HG03558 (cell line): Measurements from ENCODE around the gene POGZ.
"Not testable (repeated sequence)": the region's sequence is repeated elsewhere in the genome, so short reads cannot be mapped to it uniquely, and the experiment has no call there.

ENCODE experiments used
- ATAC-seq: cut with Tn5 transposase; IDR thresholded peaks from one replicate; pipeline ENCODE4 v1.9.1; 2021; ENCODE audit warnings: moderate number of reproducible peaks; ENCODE audit not compliant: unreplicated experiment; ENCODE audit errors: extremely low read depth

Gene POGZ

DNA sequence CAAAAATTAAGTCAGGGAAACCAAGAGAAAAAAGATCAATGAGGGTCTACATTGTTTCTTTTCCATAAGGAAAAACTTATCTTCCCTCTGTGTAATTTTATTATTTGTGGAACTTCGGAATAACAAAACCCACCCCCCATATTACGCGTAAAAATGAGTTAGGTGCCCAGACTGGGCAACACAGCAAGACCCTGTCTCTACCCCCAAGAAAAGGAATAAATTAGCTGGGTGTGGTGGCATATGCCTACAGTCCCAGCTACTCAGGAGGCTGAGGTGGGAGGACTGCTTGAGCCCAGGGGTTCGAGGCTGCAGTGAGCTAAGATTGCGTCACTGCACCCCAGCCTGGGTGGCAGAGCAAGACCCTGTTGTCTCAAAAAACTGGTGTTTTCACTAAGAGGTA is 39.5 kb downstream of the POGZ start:
- no peak for ATAC-seq

DNA sequence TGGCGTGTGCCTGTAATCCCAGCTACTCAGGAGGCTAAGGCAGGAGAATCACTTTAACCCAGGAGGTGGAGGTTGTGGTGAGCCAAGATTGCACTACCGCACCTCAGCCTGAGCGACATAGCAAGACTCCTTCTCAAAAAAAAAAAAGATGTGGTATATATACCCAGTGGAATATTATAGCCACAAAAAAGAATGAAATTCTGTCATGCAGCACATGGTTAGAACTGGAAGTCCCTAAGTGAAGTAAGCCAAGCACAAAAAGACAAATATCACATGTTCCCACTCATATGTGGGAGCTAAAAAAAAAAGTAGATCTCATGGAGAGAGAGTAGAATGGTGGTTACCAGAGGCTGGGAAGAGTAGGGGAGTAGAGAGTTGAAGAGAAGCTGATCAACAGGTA is 41.2 kb downstream of the POGZ start:
- no peak for ATAC-seq

DNA sequence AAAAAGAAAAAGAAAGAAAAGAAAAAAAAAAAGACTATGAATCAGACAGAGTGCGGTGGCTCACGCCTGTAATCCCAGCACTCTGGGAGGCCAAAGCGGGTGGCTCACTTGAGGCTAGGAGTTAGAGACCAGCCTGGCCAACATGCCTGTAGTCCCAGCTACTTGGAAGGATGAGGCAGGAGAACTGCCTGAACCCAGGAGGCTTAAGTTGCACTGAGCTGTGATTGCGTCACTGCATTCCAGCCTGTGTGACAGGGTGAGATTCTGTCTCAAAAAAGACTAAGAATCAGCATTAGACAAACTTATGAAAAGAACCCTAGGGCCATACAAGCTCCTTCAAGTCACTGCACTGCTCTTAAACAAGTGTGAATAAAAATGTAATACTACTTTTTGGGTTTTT is 43.1 kb downstream of the POGZ start:
- no peak for ATAC-seq

DNA sequence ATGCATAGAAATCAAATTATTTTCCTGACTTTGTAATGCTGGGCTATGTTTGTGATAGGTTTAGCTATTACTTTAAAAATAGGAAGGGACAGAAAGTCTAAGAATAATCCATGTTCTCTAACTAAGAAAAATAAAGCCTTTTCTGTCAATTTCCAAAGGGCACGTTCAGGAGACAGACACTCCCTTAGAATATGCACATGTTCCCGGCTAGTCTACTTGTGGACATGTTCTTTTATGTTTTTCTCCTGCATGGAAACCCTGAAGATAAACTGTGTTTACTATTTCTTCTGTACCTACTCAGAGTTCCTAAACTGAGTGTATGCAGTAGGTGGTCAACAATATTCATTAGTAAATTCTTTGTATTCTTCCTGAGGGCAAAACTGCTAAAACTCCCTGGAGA is 47.4 kb downstream of the POGZ start:
- ATAC-seq, result no peak

DNA sequence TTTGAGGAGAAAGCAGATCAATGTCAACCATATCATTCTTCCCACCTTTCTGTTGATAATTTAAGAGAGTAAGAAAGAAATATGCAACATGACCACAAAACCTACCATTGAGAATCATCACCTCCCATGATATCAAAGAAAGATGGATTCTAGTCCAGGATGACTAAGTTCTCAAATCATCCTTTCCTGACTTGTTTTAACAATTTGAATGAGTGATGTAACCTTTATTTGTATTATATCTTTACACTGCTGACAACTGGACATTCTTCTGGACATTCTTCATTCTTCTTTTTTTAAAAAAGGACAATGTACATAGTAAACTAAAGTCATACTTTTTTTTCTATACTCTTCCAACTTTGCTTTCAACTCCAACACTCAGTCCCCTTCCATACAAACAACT is 50.4 kb downstream of the POGZ start:
- ATAC-seq, result no peak

DNA sequence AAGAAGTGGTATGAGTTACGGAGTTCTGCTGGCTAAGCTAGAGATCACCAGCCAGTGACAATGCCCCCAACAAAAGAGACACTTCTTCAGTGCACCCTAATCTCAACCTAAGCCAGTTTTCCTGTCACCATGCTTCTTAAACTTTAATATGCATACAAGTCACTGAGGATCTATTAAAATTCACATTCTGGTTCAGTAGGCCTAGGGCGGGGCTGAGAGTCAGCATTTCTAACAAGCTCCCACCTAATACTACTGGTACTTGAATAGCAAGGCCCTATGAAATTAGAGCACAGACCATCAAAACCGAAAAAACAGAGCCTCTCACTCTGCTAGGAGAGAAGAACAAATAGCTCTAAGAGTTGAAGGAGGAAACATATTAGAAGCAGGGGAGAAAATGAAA is 52.0 kb downstream of the POGZ start:
- ATAC-seq, result no peak

DNA sequence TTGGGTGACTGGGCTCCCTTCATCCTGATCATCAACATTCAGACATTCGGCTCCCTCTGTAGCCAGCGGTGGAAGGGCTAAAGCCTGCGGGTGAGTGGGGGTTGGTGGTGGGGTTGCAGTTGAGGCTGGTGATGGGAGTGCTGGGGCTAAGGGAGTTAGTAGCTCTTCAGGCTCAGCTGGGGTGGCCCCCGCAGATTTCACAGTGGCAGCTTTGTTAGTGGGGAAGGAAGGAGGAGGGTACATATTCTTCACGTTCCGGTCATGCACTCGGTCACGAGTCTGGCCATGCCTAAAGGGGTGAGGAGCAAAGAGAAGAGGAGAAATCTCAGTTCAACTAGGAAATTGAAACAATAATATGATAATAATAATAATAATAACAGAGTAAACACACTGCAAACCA is 53.1 kb downstream of the POGZ start:
- ATAC-seq, result no peak

DNA sequence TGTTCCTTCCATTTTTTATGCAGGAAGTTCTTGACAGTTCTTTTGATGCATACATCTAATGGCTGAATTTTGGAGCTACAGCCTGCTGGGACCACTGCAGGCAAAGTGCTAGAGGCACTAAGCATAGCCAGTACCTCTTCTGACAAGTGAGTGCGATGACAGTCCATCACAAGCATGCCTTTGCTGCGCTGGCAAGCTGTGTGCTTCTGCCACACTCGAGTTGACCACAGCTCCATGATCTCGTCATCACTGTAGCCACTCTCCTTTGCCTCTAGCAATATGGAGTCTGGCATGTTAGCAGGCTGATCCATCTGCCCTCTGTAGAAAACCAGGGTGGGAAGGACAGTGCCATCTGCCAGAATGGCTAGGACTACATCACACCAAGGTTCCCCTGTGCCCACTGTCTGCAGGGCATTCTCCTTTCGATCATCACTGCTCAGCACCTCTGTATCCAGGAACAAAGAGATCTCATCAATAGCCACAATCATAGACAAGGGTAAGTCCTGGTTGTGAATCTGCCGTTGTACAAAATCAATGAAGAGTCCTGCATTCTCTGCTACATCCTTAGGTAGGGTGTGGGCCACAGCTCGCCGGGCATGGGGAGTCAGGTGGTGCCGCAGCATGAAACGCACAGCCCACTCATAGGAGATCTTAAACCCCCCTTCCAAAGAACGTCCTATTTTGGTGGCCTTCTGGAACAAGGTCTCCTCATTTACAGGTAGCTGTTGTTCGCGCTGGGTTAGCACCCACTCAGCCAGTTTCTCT is 53.9 kb downstream of the POGZ start:
- no peak for ATAC-seq

DNA sequence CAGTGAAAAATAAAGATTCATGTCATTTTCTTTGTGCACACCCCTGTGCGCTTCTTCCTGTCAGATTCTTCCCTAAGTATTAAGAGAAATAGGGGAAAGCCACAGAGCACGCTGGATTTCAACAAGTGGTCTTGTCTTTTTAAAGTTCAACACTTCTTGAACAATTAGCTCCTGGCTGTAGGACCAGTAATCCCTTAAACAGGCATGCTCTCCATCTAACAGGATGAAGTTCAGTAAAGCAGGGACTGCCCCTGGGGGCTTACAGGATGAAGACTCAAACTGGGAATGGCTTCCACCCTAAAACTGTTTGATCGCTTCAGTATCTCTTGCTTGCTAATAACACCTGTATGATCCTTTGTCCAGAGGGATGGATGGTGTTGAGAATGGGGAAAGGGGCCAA is 55.7 kb downstream of the POGZ start:
- ATAC-seq, result no peak

DNA sequence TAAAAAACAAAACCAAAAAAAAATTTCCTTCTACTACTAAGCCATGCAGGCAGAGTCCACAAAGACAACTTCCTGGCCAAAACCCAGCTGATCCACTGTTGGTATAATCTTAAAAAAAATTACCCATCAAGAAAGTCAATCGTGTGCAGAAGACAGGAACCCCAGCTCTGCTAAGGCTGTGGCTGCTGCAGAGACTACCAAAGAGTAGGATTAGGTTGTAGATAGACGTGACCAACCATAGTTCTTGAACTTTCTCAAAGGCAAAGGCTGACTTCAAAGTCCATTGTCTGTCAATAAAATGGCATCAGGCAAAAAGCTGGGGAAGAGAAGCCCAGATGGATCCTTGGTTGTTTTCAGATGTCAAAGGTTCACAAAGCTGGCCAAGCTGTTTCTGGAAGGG is 56.5 kb downstream of the POGZ start:
- no peak for ATAC-seq

DNA sequence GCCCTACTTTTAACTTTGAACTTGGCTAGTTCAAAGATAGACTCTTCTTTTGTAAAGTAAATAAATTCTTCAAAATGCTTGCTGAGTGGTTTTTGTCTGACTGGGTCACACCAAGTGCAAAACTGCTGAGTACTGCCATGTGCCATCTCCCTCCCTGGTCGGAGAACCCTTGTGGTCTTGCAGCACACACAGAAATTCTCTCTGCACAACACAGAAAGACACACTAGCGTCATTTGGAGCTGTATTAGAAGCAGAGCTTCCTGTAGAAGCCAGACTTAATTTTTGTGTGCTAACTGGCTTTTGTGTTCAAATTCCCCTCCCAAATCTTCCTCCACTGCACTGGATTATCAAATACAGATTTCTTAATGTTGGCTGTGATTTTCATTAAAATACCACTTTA is 57.4 kb downstream of the POGZ start:
- ATAC-seq, result no peak

DNA sequence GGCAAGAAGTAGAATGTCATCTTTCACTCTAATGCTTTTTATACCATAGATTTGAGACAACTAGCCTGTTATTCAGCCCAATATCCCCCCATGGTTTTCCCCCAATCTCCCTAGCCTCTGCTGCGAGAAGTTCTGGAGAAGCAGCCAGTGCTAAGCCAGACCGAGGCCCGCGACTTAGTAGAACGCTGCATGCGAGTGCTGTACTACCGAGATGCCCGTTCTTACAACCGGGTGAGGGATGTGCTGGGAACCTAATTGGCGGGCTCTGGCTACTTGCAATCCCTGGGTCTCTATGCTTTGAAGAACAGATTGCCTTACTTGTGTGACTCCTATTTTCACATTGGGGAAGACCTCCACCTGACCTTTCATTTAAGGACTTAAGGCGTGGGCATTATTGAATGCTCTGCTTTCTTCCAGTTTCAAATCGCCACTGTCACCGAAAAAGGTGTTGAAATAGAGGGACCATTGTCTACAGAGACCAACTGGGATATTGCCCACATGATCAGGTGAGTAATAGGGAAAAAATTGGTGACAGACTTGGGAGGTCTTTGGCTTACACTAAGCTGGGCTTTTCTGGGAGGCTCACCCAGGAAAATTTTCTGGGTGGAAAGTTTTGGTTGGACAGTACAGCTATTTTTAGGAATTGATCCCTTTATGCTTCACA is 58.0 kb downstream of the POGZ start:
- no peak for ATAC-seq

DNA sequence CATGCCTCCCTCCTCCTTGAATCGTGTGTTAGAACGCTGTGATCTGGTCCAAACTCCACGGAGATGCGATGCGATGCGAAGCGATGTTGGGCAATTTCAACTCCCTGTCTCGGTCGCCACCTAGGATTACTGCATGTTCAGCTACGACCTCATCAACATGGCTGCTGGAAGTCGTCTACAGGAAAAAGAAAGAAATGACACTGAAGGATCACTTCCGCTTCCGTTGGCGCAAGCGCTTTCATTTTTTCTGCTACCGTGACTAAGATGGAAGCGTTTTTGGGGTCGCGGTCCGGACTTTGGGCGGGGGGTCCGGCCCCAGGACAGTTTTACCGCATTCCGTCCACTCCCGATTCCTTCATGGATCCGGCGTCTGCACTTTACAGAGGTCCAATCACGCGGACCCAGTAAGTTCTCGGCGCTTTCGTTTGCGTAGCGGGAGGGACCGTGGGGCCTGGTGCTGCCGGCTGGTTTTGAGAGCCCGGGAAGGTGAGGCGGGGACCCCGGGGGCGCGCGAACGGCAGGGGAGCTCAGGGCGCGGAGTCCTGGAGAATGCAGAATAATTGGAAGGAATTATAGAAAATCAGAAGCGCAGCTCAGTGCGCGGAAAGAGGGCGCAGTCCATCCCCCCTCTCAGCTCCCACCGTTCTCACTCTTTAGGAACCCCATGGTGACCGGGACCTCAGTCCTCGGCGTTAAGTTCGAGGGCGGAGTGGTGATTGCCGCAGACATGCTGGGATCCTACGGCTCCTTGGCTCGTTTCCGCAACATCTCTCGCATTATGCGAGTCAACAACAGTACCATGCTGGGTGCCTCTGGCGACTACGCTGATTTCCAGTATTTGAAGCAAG is 59.7 kb downstream of the POGZ start, which contains the start of gene PSMB4:
Gene PSMB4 (plus strand): TSS at position 250 of the 848 bp plus-strand sequence. CDS start 15 bp downstream, at position 265.
- no peak for ATAC-seq

DNA sequence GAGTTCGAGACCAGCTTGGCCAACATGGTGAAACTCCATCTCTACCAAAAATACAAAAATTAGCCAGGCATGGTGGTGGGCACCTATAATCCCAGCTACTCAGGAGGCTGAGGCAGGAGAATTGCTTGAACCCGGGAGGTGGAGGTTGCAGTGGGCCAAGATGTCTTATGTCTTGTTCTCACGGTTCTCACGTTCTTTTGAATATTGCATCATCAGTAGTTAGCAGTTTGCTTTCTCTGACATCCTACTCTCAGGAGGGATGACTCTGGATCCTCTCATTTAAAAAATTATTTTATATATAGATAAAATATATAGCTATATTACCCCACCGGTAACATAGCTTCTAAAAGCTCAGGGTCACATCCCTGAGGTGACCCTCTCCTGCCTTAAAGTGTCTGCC is 63.0 kb downstream of the POGZ start:
- ATAC-seq, result not testable (repeated sequence)

DNA sequence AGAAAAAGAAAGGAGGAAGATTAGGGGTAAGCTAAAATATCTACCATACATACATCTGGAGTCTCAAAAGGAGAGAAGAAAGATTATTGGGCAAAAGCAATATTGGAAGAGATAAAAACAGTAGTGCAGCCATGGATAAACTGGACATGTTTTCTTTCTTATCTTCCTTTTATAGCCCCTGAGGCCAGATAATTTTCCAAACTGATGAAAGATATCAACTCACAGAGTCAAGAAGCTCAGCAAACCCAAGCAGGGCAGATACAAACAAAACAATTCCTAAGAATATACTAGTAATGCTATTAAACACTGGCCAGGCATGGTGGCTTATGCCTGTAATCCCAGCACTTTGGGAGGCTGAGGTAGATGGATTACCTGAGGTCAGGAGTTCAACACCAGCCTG is 65.7 kb downstream of the POGZ start:
- ATAC-seq, result no peak

DNA sequence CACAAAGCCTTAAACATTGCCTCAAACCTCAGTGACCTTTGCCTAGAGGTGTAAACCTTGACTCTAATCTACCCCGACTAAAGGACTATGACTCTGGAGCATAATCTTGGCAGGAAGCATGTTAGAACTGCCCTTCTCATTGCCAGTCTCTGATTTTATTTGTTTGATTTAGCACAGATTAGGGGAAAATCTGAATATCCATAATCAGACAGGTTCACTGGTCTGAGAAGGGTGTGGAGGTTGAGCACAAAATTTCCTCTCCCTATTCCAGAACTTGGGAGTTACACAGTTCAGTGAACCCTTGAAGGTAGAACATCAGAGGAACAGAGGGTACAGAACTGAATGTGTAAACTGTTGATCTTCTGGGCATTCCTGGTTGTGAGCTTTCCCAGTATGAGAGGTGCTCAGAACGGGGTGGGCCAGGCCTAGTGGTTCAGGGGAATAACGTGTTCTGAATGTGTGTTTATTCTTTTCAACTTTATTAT is 68.2 kb downstream of the POGZ start:
- no peak for ATAC-seq

DNA sequence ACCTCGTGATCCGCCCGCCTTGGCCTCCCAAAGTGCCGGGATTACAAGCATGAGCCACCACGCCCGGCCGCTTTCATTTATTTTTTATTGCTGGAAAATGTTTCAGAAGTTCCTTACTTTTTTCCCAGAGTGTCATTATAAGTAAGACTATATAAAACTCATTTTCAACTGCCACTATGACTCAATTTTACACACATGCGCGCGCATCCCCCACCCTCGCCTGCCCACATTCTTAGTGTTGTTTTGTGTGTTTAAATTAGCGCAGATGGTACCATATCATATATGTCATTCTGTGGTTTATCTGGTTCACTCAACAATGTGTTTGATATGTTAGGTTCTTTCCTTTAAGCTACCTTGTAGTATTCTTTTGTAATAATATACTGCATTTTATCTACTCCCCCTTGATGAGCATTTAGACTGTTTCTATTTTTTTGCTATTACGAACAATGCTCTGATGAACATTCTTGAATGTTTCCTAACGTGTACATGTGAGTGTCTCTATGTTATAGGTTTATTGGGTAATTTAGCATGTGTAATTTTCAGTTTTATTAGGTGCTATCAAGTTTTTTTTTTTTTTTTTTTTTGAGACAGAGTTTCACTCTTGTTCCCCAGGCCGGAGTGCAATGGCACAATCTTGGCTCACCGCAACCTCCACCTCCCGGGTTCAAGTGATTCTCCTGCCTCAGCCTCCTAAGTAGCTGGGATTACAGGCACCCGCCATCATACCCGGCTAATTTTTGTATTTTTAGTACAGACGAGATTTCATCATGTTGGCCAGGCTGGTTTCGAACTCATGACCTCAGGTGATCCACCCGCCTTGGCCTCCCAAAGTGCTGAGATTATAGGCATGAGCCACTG is 68.8 kb downstream of the POGZ start:
- ATAC-seq, result not testable (repeated sequence)

DNA sequence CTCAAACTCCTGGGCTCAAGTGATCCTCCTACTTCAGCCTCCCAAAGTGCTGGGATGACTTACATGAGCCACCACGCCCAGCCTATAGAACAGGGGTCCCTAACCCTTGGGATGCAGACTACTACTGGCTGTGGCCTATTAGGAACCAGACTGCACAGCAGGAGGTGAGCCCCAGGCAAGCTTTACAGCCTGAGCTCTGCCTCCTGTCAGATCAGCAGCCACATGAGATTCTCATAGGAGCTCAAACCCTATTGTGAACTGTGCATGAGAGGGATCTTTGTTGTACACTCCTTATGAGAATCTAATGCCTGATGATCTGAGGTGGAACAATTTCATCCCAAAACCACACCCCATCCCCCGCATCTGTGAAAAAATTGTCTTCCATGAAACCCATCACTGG is 73.3 kb downstream of the POGZ start:
- no peak for ATAC-seq

DNA sequence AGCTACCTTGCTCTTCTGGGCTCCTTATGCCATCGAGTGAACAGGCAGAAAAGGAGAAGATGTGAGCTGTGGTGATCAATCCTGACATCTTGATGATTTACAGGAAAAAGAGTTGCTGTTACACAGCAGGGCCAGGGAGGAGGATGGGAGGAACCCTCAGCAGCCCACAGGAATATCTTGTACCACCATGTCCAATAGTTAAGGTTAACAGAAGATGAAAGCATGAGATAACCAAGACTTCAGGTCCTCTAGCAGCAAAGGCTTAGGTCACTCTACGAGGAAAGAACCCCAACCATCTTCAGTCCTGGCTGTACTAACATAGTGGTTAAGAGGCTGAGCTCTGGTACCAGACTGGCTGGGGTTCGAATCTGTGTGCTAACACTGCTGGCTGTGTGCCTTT is 74.7 kb downstream of the POGZ start:
- ATAC-seq, result no peak
